Measurements from ENCODE around the gene MESP2.

DNA sequence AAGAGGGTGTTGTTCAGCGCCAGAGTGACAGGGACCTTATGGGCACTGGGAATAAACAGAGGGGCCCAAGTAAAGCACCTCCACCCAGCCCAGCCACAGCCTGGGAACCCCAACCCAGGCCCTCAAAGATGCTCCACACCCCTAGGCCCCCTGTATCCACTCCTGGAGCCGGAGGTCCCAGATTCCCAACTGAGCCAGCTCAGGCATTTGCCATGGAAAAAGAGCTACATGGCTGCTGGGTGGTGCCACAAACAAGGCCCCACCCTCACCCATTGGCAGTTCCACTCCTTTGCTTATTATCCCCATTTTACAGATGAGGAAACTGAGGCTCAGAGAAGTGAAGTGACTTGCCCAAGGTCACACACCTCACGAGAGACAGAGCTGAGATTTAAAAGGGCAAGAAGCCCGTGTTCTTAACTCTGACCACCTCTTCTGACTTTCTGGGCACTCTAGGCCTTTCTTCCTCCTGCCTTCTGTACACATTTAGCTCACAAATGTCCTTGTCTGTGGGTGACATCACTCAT is 21.6 kb downstream of the MESP2 start:
- TF ChIP-seq, protein P1, sequence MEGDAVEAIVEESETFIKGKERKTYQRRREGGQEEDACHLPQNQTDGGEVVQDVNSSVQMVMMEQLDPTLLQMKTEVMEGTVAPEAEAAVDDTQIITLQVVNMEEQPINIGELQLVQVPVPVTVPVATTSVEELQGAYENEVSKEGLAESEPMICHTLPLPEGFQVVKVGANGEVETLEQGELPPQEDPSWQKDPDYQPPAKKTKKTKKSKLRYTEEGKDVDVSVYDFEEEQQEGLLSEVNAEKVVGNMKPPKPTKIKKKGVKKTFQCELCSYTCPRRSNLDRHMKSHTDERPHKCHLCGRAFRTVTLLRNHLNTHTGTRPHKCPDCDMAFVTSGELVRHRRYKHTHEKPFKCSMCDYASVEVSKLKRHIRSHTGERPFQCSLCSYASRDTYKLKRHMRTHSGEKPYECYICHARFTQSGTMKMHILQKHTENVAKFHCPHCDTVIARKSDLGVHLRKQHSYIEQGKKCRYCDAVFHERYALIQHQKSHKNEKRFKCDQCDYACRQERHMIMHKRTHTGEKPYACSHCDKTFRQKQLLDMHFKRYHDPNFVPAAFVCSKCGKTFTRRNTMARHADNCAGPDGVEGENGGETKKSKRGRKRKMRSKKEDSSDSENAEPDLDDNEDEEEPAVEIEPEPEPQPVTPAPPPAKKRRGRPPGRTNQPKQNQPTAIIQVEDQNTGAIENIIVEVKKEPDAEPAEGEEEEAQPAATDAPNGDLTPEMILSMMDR (IDR thresholded peaks at IDR 0.05), result no peak
- no peak for TF ChIP-seq ZFX (IDR thresholded peaks at IDR 0.05; ENCODE audit: borderline replicate concordance)

All from 22Rv1 (cell line).